Mesenchymal stem cell (in vitro differentiated cells and primary cell): ENCODE measurements around the gene BICD1.

Source experiments
- DNase-seq: peaks from one replicate; pipeline ENCODE4 v3.0.0-alpha.2; 2013
- H2AFZ ChIP-seq: one replicate; pipeline ENCODE4 v1.6.1; 2013; ENCODE audit warnings: low read depth, mild to moderate bottlenecking, control low read depth, inconsistent platforms, low read length, moderate library complexity
- H2AK5ac ChIP-seq: 2 replicates; pipeline ENCODE4 v1.6.1; 2013; ENCODE audit warnings: low read length, moderate library complexity, mild to moderate bottlenecking, inconsistent platforms; ENCODE audit not compliant: severe bottlenecking
- H2BK120ac ChIP-seq: one replicate; pipeline ENCODE4 v1.6.1; 2013; ENCODE audit warnings: low read depth, mild to moderate bottlenecking, inconsistent platforms, low read length, moderate library complexity
- H2BK12ac ChIP-seq, 2 experiments: one replicate each; pipeline ENCODE4 v1.6.1; 2013; ENCODE audit warnings: inconsistent platforms in 2 of 2, low read length in 2 of 2, mild to moderate bottlenecking in 2 of 2, moderate library complexity in 2 of 2, control low read depth in 1 of 2
- H2BK15ac ChIP-seq: one replicate; pipeline ENCODE4 v1.6.1; 2013; ENCODE audit warnings: mild to moderate bottlenecking, low read depth, inconsistent platforms; ENCODE audit not compliant: poor library complexity, severe bottlenecking
- H2BK5ac ChIP-seq: 2 replicates; pipeline ENCODE4 v1.6.1; 2013; ENCODE audit warnings: low read depth, mild to moderate bottlenecking, low read length, control low read depth, inconsistent platforms; ENCODE audit not compliant: poor library complexity, severe bottlenecking
- H3K14ac ChIP-seq, 2 experiments: one replicate each; pipeline ENCODE4 v1.6.1; 2013; ENCODE audit warnings: inconsistent platforms in 2 of 2, low read length in 2 of 2, control low read depth in 1 of 2, mild to moderate bottlenecking in 1 of 2, moderate library complexity in 1 of 2
- H3K18ac ChIP-seq, 2 experiments: one replicate each; pipeline ENCODE4 v1.6.1; 2013; ENCODE audit warnings: inconsistent platforms in 2 of 2, low read length in 2 of 2, control low read depth in 1 of 2, low read depth in 1 of 2, mild to moderate bottlenecking in 1 of 2
- H3K23ac ChIP-seq, 2 experiments: one replicate each; pipeline ENCODE4 v1.6.1; 2013; ENCODE audit warnings: inconsistent platforms in 2 of 2, low read length in 2 of 2, mild to moderate bottlenecking in 2 of 2, moderate library complexity in 2 of 2, control low read depth in 1 of 2
- H3K27ac ChIP-seq: 2 replicates; pipeline ENCODE4 v1.5.1; 2013; ENCODE audit warnings: mild to moderate bottlenecking, moderate library complexity, low read length, control low read depth, inconsistent platforms; ENCODE audit not compliant: poor library complexity, severe bottlenecking
- H3K27me3 ChIP-seq, 2 experiments: 2 replicates each; pipeline versions ENCODE4 v1.6.1 to v1.7.0; 2013; ENCODE audit warnings: low read length in 2 of 2, mild to moderate bottlenecking in 2 of 2, moderate library complexity in 2 of 2, control low read depth in 1 of 2, inconsistent platforms in 1 of 2; ENCODE audit not compliant: control insufficient read depth in 1 of 2, insufficient read depth in 1 of 2
- H3K36me3 ChIP-seq, 2 experiments: 2 replicates each; pipeline versions ENCODE4 v1.6.1 to v1.7.0; 2013; ENCODE audit warnings: low read length in 2 of 2, control low read depth in 1 of 2, inconsistent platforms in 1 of 2, low read depth in 1 of 2, mild to moderate bottlenecking in 1 of 2; ENCODE audit not compliant: insufficient read depth in 2 of 2, control insufficient read depth in 1 of 2
- H3K4ac ChIP-seq, 2 experiments: one replicate each; pipeline ENCODE4 v1.6.1; 2013; ENCODE audit warnings: inconsistent platforms in 2 of 2, low read length in 2 of 2, mild to moderate bottlenecking in 2 of 2, moderate library complexity in 2 of 2, control low read depth in 1 of 2, low read depth in 1 of 2
- H3K4me1 ChIP-seq: 2 replicates; pipeline ENCODE4 v1.6.1; 2013; ENCODE audit warnings: low read depth, low read length, control low read depth; ENCODE audit not compliant: control insufficient read depth, insufficient read depth
- H3K4me2 ChIP-seq: 2 replicates; pipeline ENCODE4 v1.6.1; 2013; ENCODE audit warnings: low read length, mild to moderate bottlenecking, inconsistent platforms; ENCODE audit not compliant: poor library complexity, severe bottlenecking
- H3K4me3 ChIP-seq, 2 experiments: 2 replicates each; pipeline versions ENCODE4 v1.5.1 to v1.7.0; 2013; ENCODE audit warnings: low read length in 2 of 2, mild to moderate bottlenecking in 2 of 2, control low read depth in 1 of 2, low read depth in 1 of 2; ENCODE audit not compliant: insufficient read depth in 1 of 2
- H3K79me1 ChIP-seq: replicated peaks from 2 replicates; pipeline ENCODE4 v1.6.1; 2013; ENCODE audit warnings: mild to moderate bottlenecking, control low read depth, low read length, inconsistent platforms; ENCODE audit not compliant: poor library complexity, severe bottlenecking
- H3K9ac ChIP-seq: 2 replicates; pipeline ENCODE4 v1.7.0; 2013; ENCODE audit warnings: mild to moderate bottlenecking, low read length, moderate library complexity
- H3K9me3 ChIP-seq: 2 replicates; pipeline ENCODE4 v1.7.0; 2013; ENCODE audit warnings: mild to moderate bottlenecking, low read length; ENCODE audit not compliant: control insufficient read depth
- H4K8ac ChIP-seq: one replicate; pipeline ENCODE4 v1.6.1; 2013; ENCODE audit warnings: inconsistent platforms, mild to moderate bottlenecking, low read length, moderate library complexity
- H4K91ac ChIP-seq: one replicate; pipeline ENCODE4 v1.6.1; 2013; ENCODE audit warnings: mild to moderate bottlenecking, low read length, inconsistent platforms
- WGBS: methylation state at CpG from one replicate; pipeline ENCODE4 v1.1.7; 2013; ENCODE audit warnings: mixed read lengths; 5-methylcytosine and 5-hydroxymethylcytosine counted together

Gene BICD1

GRCh38 chr12:32116897-32117296, 10.2 kb downstream of the BICD1 start:
- Histone ChIP-seq H2BK5ac (no peak overlapping the region), H3K36me3 (peaks cover 4 to 24% of the 10 kb centered on the region in 2 experiments), H2BK15ac (no peak overlapping the region), H3K4me2 (no peak overlapping the region), H3K18ac (no peak overlapping the region), H2BK12ac (no peak overlapping the region), H3K9ac (peak overlapping the region; percentile 76), H2AK5ac (peak overlapping the region; percentile 73), H4K8ac (no peak overlapping the region), H3K27ac (peak overlapping the region; percentile 82), H3K9me3 (no peaks in the 10 kb centered on the region), H3K4ac (no peak overlapping the region), H3K27me3 (no peaks in the 10 kb centered on the region), H3K79me1 (peaks cover 7% of the 10 kb centered on the region), H3K23ac (no peak overlapping the region), H2AFZ (no peak overlapping the region), H3K4me3 (peak overlapping the region in 1 of 2 experiments; percentile 14), H3K4me1 (peaks cover 11% of the 10 kb centered on the region), H2BK120ac (no peak overlapping the region), H4K91ac (no peak overlapping the region), H3K14ac (no peak overlapping the region)
- WGBS: 6% methylated on average over 2 of the region's 3 CpGs
- peak; percentile 61 for DNase-seq

GRCh38 chr12:32117316-32117715, 10.7 kb downstream of the BICD1 start:
- Histone ChIP-seq H2BK120ac (no peak overlapping the region), H3K9ac (peak overlapping the region; percentile 76), H3K4me1 (peaks cover 11% of the 10 kb centered on the region), H3K23ac (no peak overlapping the region), H4K91ac (no peak overlapping the region), H3K36me3 (peaks cover 3 to 22% of the 10 kb centered on the region in 2 experiments), H3K4me2 (no peak overlapping the region), H3K27me3 (no peaks in the 10 kb centered on the region), H2AFZ (no peak overlapping the region), H2BK5ac (no peak overlapping the region), H2BK12ac (no peak overlapping the region), H3K14ac (no peak overlapping the region), H3K9me3 (no peaks in the 10 kb centered on the region), H3K18ac (no peak overlapping the region), H2BK15ac (no peak overlapping the region), H3K27ac (peak overlapping the region; percentile 82), H4K8ac (no peak overlapping the region), H3K4ac (no peak overlapping the region), H3K79me1 (peaks cover 9% of the 10 kb centered on the region), H3K4me3 (peak overlapping the region in 1 of 2 experiments; percentile 14), H2AK5ac (no peak overlapping the region)
- DNase-seq: no peak
- WGBS: 29% methylated on average over 1 of the region's 3 CpGs

GRCh38 chr12:32118806-32119205, 12.2 kb downstream of the BICD1 start:
- H3K23ac ChIP-seq: no peak overlapping the region
- no peak overlapping the region for H3K4me3 ChIP-seq
- H2BK12ac ChIP-seq: no peak overlapping the region
- DNase-seq: no peak
- peaks cover 11% of the 10 kb centered on the region for H3K4me1 ChIP-seq
- H2AFZ ChIP-seq: no peak overlapping the region
- no peaks in the 10 kb centered on the region for H3K9me3 ChIP-seq
- no peak overlapping the region for H3K9ac ChIP-seq
- H4K91ac ChIP-seq: peak overlapping the region; percentile 75
- no peak overlapping the region for H3K27ac ChIP-seq
- WGBS: 97% methylated on average over 5 of the region's 5 CpGs
- H3K79me1 ChIP-seq: peaks cover 9% of the 10 kb centered on the region
- peaks cover 0 to 15% of the 10 kb centered on the region in 2 experiments for H3K36me3 ChIP-seq
- no peak overlapping the region for H3K18ac ChIP-seq
- H4K8ac ChIP-seq: peak overlapping the region; percentile 75
- no peak overlapping the region for H2BK15ac ChIP-seq
- no peak overlapping the region for H3K4ac ChIP-seq
- peak overlapping the region; percentile 34 for H2BK120ac ChIP-seq
- no peak overlapping the region for H2BK5ac ChIP-seq
- H2AK5ac ChIP-seq: peak overlapping the region; percentile 4
- no peaks in the 10 kb centered on the region for H3K27me3 ChIP-seq
- H3K14ac ChIP-seq: no peak overlapping the region
- no peak overlapping the region for H3K4me2 ChIP-seq

- Histone ChIP-seq H3K27ac (no peak overlapping the region), H2AFZ (no peak overlapping the region), H3K27me3 (no peaks in the 10 kb centered on the region), H3K4me2 (no peak overlapping the region), H3K9ac (no peak overlapping the region), H3K4me3 (peak overlapping the region in 1 of 2 experiments; percentile 5), H2BK12ac (no peak overlapping the region), H3K4me1 (peaks cover 6% of the 10 kb centered on the region), H4K91ac (no peak overlapping the region), H3K79me1 (peaks cover 10% of the 10 kb centered on the region), H2BK120ac (no peak overlapping the region), H3K9me3 (no peaks in the 10 kb centered on the region), H2BK15ac (no peak overlapping the region), H4K8ac (no peak overlapping the region), H3K14ac (no peak overlapping the region), H3K23ac (no peak overlapping the region), H3K4ac (no peak overlapping the region), H3K18ac (no peak overlapping the region), H3K36me3 (peaks cover 0 to 9% of the 10 kb centered on the region in 2 experiments), H2AK5ac (no peak overlapping the region), H2BK5ac (no peak overlapping the region)
- 78% methylated on average over 1 of the region's 2 CpGs for WGBS
- no peak for DNase-seq
Observed at GRCh38 chr12:32120419-32120818, 13.8 kb downstream of the BICD1 start.
